Activated B cell treated with CpG ODN at 0.5 μM for 24 hours (primary cell): ENCODE measurements around the gene DHRSX. TPM values are rescaled to one million over a fixed set of nuclear protein-coding genes. Genes with fewer than 3 reads are reported as not detected.

ENCODE experiments used
- ATAC-seq: fragments of 200-7000 bp; cut with Tn5 transposase; one replicate; pipeline ENCODE4 v1.10.0; 2021; ENCODE audit warnings: low read depth, mild to moderate bottlenecking, moderate library complexity
- CTCF ChIA-PET: fragments of 350-600 bp; sonication (Branson Sonifier 250); formaldehyde crosslinking; loops from one replicate; lab custom pipeline; 2021; ENCODE audit warnings: antibody characterized with exemption; lab: Charles Lee
- POLR2A ChIA-PET: fragments of 350-600 bp; sonication (Branson Sonifier 250); formaldehyde crosslinking; loops from one replicate; lab custom pipeline; 2021; ENCODE audit warnings: antibody characterized with exemption; lab: Charles Lee
- DNase-seq: peaks from one replicate; pipeline ENCODE4 v3.0.0; 2022
- H3K27ac Mint-ChIP-seq: one replicate; pipeline ENCODE4 v1.8.0; 2020; ENCODE audit warnings: mixed read lengths
- H3K27me3 Mint-ChIP-seq: one replicate; pipeline ENCODE4 v1.8.0; 2021; ENCODE audit warnings: mixed read lengths
- H3K36me3 Mint-ChIP-seq: one replicate; pipeline ENCODE4 v1.8.0; 2021; ENCODE audit warnings: low read depth, mixed read lengths
- H3K4me1 Mint-ChIP-seq: one replicate; pipeline ENCODE4 v1.8.0; 2021; ENCODE audit warnings: mixed read lengths
- H3K4me3 Mint-ChIP-seq: one replicate; pipeline ENCODE4 v1.8.0; 2020; ENCODE audit warnings: mild to moderate bottlenecking, mixed read lengths
- H3K9me3 Mint-ChIP-seq: one replicate; pipeline ENCODE4 v1.8.0; 2020; ENCODE audit warnings: mixed read lengths
- CTCF ChIP-seq: fragments of 200-600 bp; IDR thresholded peaks from one replicate; pipeline ENCODE4 v1.8.0; 2022; ENCODE audit warnings: antibody characterized with exemption, mild to moderate bottlenecking
- intact Hi-C: fragments of 100-400 bp; cut with micrococcal nuclease; formaldehyde crosslinking; loops from one replicate; pipeline ENCODE4 v1.15.1; 2024
- total RNA-seq: library from RNA; stranded (reverse); gene quantifications from 2 replicates; pipeline ENCODE4 v1.2.3, GENCODE V29; 2022

Gene DHRSX
- total RNA-seq, 1 donor from 2014 or later, result 28.3 TPM

DNA sequence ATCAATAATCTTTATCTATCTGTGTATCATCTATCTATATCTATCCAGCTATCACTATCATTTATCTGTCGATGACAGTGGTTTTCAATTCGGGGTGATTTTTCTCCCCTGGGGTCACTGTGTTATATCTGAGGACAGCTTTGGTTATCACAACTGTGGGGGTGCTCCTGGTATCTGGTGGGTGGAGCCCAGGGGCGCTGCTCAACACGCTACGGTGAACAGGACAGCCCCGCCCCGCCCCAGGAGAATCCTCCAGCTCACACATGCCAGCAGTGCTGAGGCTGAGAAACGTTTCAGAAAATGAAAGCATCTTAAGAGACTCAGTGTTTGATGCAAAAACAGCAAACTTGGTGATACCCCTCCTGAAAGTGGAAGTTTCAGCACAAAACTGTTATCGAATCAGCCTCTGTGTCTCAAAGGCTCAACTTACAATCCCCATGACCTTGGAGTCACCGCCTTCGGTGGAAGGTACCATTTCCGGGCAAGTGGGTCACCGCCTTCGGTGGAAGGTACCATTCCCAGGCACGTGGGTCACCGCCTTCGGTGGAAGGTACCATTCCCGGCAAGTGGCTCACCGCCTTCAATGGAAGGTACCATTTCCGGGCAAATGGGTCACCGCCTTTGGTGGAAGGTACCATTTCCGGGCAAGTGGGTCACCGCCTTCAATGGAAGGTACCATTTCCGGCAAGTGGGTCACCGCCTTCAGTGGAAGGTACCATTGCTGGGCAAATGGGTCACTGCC, 315.3 kb downstream of the DHRSX start:
- intact Hi-C loops, result no loop called here
- Mint-ChIP-seq H3K4me3 (no peak overlapping the region), H3K27me3 (no peaks in the 10 kb centered on the region), H3K36me3 (no peaks in the 10 kb centered on the region), H3K4me1 (no peaks in the 10 kb centered on the region), H3K9me3 (peaks cover 3% of the 10 kb centered on the region), H3K27ac (no peak overlapping the region)
- no peak for DNase-seq
- peak; percentile 34 for ATAC-seq
- POLR2A ChIA-PET, result no interaction called here
- CTCF ChIA-PET, result no interaction called here
- no peak for TF ChIP-seq CTCF

DNA sequence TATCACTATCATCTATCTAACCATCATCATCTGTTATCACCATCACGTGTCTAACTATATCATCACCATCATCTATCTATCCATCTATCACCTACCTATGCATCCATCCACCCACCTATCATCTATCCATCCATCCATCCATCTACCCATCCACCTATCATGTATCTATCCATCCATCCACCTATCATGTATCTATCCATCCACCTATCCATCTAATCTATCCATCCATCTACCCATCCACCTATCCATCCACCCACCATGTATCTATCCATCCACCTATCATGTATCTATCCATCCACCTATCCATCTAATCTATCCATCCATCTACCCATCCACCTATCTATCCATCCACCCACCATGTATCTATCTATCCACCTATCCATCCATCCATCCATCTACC, 316.7 kb downstream of the DHRSX start:
- ATAC-seq (no peak), DNase-seq (no peak)
- intact Hi-C loops, result no loop called here
- no peak for TF ChIP-seq CTCF
- no peaks in the 10 kb centered on the region for H3K4me1 Mint-ChIP-seq
- no peak overlapping the region for H3K4me3 Mint-ChIP-seq
- no peak overlapping the region for H3K27ac Mint-ChIP-seq
- peaks cover 3% of the 10 kb centered on the region for H3K9me3 Mint-ChIP-seq
- ChIA-PET POLR2A (no interaction called here), CTCF (no interaction called here)
- no peaks in the 10 kb centered on the region for H3K27me3 Mint-ChIP-seq
- H3K36me3 Mint-ChIP-seq, result no peaks in the 10 kb centered on the region

DNA sequence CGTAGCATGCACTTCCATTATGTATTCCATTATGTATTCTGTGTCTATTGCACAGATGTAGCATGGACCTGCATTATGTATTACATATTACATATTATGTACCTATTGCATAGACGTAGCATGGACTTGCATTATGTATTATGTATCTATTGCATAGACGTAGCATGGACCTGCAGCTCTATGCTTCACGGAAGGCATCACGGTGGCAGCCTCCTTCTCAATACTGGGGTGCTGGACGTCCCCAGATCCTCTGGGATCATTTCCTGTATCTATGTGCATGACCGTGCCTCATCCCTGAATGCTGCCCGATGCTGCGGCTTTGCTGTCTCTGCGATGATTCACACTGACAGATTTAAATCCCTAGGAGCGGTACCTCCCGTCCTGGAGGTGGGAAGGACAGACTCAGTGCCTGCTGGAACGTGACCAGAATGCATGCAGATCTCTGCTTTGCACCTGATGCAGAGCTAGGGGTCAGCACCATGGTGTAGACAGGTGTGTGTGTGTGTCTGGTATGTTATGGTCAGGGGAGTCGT, 317.5 kb downstream of the DHRSX start:
- H3K27ac Mint-ChIP-seq, result no peak overlapping the region
- intact Hi-C loops, result no loop called here
- TF ChIP-seq CTCF, result no peak
- H3K9me3 Mint-ChIP-seq, result peaks cover 3% of the 10 kb centered on the region
- H3K27me3 Mint-ChIP-seq, result no peaks in the 10 kb centered on the region
- ATAC-seq, result no peak
- no peaks in the 10 kb centered on the region for H3K4me1 Mint-ChIP-seq
- POLR2A ChIA-PET, result no interaction called here
- no peak for DNase-seq
- H3K4me3 Mint-ChIP-seq, result no peak overlapping the region
- CTCF ChIA-PET, result no interaction called here
- no peaks in the 10 kb centered on the region for H3K36me3 Mint-ChIP-seq

- no peak for TF ChIP-seq CTCF
- ATAC-seq, result no peak
- Mint-ChIP-seq H3K36me3 (no peaks in the 10 kb centered on the region), H3K4me1 (peaks cover 22% of the 10 kb centered on the region), H3K4me3 (no peak overlapping the region), H3K27me3 (no peaks in the 10 kb centered on the region), H3K9me3 (no peaks in the 10 kb centered on the region), H3K27ac (no peak overlapping the region)
- ChIA-PET POLR2A (no interaction called here), CTCF (no interaction called here)
- no peak for DNase-seq
- intact Hi-C loops, result loop anchor here (5.0 kb wide), 1 partner anchor 725 kb away; the partner anchor contains the start of gene ASMTL
Measured at GRCh38 chrX:2177541-2177940, 323.2 kb downstream of the DHRSX start.

GRCh38 chrX:2176733-2177132, 324.0 kb downstream of the DHRSX start:
- ChIA-PET CTCF (no interaction called here), POLR2A (no interaction called here)
- H3K4me1 Mint-ChIP-seq, result peaks cover 22% of the 10 kb centered on the region
- H3K27me3 Mint-ChIP-seq, result no peaks in the 10 kb centered on the region
- H3K36me3 Mint-ChIP-seq, result no peaks in the 10 kb centered on the region
- DNase-seq (no peak), ATAC-seq (no peak)
- H3K27ac Mint-ChIP-seq, result no peak overlapping the region
- no peak for TF ChIP-seq CTCF
- no peaks in the 10 kb centered on the region for H3K9me3 Mint-ChIP-seq
- no peak overlapping the region for H3K4me3 Mint-ChIP-seq
- intact Hi-C loops, result loop anchor here (5.0 kb wide), 1 partner anchor 724 kb away; the partner anchor contains the start of gene ASMTL
